ENCODE results near the gene YBX3.
A peak's percentile ranks its signal among the peaks of the same experiment; 100 is the strongest.

Gene YBX3

DNA sequence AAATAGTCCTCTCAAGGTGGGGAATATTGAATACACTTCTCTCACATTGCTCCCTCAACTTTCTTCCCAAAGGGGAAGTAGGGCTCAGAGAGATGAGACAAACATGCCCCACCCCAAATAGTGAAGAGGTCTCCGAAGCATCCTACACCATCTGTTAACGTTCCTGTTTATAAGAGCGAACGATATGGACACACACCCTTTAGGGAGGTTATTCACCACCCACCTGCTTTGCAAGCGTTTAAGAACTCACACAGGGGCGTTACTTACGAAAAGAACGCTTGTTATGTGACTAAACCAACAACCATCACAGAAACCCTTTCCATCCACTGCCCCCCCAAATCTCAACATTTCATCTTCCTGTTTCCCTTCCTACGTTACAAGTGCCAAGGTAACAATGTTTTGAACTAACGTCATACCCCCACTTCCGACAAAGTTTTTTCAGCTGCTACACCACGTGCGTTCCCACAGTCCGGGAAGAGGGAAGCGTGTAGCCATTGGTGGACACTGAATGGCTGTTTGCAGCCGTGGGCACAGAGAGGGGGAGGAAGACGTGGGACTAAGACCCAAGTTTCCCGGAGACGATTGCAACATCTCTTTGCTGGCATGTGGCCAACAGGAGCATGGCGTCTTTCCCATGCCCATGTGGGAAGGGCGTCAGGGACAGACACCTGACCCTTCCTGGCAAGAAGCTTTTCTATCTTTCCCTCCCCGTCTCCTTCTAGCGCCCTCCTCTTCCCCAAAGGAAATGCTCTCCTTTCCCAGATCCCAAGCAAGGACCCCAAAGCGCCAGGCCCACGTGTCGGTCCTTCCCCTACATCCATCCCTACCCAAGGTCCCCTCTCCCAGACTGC lies 1.2 kb downstream of the YBX3 start:
- peak; percentile 62 for DNase-seq

DNA sequence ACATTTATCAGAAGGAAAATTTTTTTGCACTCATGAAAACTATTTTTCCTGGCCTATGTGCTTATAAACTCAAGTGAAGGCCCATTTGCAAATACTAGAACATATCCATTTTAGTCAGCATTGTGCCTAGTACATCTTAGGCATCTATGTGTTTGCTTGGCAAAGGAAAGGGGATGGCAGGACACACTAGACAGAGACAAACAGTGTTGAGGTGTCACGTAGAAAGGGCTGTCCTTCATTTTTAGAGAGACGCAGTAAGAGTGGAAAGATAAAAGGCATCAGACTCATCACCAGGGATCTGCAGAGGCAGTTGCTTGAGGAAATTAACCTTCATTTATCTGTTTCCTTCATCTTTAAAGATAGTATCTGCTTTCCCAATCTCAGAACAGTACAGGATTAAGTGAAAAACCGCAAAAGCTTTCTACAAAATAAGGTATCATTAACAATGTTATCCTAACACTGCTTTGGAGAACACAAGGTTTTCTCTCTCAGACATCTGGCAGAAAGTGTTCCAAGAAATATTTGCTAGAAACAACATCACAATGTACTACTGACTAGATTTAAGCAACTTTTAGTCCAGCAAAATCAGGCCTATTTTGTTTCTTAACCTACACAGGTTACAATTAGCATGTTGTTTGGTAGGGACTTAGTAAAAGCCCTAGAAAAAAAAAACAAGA lies 2.0 kb downstream of the YBX3 start:
- no peak for DNase-seq

DNA sequence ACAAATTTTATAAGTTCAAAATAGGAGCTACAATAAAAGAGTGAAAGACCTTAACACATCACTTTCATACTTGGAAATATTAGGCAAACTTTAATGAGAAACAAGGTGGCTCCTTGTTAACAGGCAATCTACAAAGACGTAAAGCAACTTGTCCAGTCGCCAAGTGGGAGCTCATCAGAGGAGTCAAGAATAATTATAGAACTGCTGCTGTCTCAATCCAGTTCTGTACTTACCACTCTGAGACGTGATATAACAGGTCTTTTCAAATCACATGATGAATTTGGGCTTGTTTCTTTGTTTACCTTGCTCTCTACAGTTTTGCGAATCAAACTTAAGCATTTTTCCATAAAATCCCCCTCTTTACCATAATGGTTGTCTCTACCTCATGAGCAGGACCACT lies 3.6 kb downstream of the YBX3 start:
- DNase-seq = no peak

DNA sequence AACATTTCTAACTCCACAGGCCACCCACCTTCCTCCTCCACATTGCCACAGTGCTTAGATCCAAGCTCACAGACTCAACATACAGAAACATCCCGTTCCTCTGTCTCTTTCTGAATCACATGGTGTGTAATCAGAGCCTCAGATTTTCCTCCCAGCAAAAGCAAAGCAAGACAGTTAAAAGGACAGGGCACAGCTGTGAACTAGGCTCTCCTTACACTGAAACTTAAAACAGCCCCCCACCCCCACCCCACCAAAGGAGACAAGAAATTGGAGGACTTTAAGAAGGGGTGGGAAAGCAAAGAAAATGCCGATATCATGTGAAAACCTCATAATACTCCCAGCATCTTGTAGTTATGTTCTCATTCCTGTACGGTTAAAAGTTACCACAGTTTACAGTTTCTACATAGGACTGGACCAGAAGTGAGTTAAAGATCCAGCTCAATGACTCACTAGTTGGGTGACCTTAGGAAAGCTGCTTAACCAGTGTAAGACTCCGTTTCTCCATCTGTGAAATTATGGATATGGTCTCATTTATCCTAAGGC lies 4.8 kb downstream of the YBX3 start:
- DNase-seq = no peak

DNA sequence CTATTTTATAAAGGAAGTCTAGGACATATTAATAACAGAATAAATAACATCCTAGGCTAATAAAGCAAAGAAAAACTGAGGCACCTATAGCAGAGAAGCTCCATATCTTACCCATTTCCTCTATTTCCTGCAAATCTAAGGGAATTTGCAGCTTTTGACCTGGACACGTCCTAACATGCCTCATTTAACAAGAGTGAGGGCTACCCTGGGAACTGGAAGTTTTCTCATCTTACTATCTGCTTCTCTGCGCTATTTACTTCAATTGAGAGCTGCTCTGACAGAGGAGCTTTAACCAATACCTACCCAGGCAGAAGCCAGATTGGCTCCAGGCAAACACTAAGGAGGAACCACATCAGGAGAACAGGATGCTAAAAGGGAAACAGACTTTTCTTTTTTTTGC lies 5.7 kb downstream of the YBX3 start:
- no peak for DNase-seq

GRCh38 chr12:10716704-10717315 lies 6.3 kb downstream of the YBX3 start:
- no peak for DNase-seq

DNA sequence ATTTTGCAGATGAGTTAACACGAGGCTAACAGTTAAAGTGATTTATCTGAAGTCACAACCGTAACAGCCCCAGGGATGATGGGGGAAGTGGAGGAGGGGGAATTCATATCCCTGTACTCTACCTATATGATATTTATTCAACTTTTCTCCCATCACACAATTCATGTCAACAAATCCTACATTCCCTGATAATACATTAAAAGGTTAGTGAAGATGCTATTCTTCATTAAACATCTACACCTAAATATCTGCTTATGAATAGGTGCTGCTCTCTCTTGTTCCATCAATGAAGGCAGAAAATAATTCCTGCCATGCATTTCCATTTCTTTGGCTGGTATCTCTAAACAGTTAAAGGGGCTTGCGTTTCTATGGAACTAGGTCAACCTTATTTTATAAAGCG lies 6.8 kb downstream of the YBX3 start:
- no peak for DNase-seq

DNA sequence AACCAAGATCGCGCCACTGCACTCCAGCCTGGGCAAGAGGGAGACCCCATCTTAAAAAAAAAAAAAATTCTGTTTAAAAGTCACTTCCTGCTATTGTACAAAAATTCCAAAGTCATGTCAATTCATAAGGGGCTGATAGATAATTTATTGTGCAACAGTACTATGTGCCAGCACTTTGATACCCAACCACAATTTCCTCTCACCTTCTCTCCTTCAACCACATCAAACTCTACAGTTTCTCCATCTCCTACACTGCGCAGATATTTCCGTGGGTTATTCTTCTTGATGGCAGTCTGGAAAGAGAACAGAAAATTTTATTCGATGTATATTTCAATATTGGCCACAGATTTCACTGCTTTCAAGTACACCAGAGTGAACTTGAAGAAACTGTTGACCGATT lies 7.6 kb downstream of the YBX3 start:
- no peak for DNase-seq

- DNase-seq = no peak
These were observed 13.3 kb downstream of the YBX3 start for GRCh38 chr12:10709808-10710207.

- no peak for DNase-seq
These were observed 14.3 kb downstream of the YBX3 start for GRCh38 chr12:10708862-10709261.

DNA sequence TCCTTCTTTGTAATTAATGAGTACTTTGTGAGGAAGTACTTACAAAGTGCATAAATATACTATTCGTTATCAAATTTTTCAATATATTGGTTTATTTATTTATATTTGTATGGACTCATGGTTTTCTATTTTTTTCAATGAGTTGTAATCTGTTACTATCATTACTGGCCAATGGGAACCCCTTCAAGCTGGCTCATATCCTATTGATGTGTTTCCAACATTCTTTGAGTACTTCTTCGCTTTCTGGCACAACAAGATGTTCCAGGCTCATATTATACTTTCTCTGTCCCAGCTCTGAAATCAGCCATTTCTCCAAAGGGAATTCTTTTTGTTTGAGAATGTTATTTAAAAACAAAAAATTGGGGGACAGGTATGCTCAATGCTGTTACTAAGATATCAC lies 17.5 kb downstream of the YBX3 start:
- DNase-seq = no peak

DNA sequence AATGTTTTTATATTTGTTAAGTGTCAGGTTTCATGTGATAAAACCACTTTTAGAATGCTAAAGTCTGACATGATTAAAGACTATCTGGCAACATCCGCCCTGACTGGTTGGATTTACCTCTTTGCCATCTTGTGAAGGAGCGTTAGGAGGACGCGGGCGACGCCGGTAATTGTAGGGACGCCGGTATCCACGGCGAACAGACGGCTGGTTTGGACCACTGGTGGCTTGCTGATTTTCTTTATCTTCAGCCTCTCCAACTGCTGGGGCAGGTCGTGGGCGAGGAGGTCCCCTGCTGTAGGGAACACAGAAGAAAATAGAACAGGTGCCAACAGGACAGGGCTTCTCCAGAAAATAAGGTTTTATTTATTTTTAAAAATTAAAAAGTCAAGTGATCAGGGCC lies 21.3 kb downstream of the YBX3 start:
- DNase-seq = peak; percentile 73

DNA sequence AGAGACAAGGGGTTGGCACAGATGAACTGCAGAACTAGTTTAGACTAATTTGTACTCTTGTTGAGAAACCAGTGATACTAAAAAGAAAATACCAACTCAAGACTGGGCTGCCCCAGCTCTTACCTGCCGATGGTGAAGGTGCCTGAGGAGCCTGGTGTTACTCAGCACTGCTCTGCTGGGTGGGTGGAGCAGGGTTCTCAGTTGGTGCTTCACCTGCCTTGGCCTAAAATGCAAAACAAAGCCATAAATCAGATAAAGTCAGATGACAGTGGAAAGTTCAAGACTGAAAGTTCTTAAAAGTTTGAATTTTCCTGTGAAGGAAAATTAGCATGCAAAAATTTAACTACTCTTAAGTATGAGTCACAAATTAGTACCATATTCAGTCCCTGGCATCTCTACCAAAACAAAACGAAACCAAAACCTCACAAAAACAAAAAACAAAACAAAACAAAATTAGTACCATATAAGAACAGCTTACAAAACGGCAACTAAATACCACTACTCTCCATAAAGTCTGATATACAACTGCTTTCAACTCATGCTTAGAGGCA lies 21.9 kb downstream of the YBX3 start:
- peak; percentile 76 for DNase-seq

- no peak for DNase-seq
These were observed 22.5 kb downstream of the YBX3 start for GRCh38 chr12:10700581-10700980.

- DNase-seq = no peak
These were observed 25.3 kb downstream of the YBX3 start for GRCh38 chr12:10697862-10698261.

- DNase-seq = no peak
These were observed 26.0 kb downstream of the YBX3 start for GRCh38 chr12:10697156-10697555.

GRCh38 chr12:10690906-10691305 lies 32.2 kb downstream of the YBX3 start:
- no peak for DNase-seq

DNA sequence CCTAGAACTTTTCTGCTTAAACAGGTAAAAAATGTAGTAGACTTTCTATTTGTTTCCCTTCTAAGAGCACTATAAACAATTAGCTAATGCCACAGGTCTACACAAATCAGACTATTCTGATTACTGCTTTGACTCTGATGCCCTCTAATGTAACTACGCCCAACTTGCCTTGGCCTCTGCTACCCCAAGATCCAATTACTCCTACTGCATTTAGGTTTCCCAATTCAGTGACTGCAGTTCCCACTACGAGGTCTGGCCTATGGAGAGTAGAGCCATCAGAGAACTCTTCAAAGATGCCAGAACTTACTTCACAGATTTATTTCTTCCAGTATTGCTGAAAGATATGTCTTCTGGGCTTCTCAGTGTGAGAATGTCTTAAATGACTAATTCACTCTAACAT lies 34.0 kb downstream of the YBX3 start:
- no peak for DNase-seq

DNA sequence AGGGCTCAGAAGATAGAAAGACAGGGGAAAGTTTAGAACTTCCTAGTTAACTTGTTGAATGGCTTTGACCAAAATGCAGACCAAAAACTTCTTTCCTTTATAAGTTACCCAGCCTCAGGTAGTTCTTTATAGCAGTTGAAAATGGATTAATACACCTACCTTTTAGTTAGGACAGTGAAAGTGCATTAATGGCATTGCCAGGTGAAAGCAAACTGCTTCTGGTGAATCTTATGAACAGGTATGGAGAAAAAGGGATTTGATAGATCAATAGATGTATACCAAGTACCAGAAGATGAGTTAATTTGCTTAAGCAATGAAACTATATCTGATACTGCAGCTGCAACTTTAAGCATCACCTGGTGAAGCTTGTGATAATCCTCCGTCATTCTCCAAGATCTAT lies 35.1 kb downstream of the YBX3 start:
- DNase-seq = no peak

DNA sequence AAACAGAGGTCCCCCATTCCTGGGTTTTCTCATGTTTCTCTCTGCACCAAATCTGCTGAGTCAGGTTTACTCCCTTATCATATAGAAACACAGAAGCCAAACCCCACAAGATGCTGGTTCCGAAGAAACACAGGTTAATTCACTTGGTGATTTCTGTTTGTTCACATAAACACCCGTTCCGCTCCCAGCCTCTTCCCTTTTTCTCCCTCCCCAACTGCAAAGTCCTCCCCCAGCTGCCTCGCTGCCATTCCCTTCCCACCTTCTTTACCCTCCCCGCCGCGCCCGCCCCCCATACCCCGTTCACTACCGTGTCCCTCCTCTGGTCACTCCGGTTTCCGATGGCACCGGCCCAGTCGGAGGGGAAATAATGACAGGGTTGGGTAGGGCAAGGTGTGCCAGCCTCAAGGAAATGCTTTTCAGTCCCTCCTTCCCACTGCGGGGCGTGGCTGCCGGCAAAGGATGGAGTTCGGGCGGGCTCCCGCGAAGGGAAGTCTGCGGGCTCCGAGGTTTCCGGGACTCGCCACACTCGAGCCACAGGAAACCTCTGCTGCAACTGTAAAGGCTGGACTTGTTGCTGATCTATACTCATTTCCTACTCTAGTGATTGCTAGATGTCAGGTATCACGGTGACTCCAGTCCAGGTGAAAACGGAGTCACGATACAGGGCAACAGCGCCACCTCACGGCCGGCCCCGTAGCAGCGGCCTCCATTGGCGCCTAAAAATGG lies 49.3 kb downstream of the YBX3 start, which contains the start of gene STYK1:
TSS of gene STYK1 (minus strand) at position 394 of the 726 bp plus-strand sequence. CDS start 39,434 bp downstream, outside the sequence.
- peak; percentile 92 for DNase-seq

DNA sequence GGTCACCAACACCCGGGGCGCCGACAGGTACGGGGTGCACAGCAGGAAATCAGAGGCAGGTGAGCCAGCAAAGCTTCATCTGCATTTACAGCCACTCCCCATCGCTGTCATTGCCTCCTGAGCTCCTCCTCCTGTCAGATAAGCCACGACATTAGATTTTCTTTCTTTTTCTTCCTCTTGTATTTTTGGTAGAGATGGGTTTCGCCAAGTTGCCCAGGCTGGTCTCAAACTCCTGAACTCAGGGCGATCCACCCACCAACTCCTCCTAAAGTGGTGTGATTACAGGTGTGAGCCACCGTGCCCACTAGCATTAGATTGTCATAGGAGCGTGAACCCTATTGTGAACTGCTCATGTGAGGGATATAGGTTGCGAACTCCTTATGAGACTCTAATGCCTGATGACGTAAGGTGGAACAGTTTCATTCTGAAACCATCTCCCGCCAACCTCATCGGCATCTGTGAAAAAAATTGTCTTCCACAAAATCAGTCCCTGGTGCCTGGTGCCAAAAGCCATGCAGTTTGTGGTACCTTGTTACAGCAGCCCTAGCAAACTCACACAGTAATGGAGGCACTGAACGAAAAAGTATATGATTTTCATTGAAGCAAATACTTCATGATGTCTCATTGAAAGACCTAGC lies 50.8 kb downstream of the YBX3 start:
- no peak for DNase-seq

DNA sequence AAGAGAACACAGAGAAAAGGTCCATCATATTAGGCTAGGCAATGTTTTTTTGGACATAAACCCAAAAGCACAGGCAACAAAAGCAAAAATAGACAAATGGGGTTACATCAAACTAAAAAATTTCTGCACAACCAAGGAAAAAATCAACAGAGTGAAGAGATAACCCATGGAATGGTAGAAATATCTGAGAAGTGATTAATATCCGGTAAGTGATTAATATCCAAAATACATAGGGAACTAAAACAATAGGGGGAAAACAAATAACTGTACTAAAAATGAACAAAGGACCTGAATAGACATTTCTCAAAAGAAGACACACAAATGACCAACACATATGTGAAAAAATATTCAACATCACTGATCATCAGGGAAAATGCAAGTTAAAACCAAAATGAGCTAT lies 53.6 kb downstream of the YBX3 start:
- no peak for DNase-seq

Measured in NCI-H526 treated with DMSO at 0.1 percent for 48 hours (cell line).